ENCODE measurements around the gene ARL8A.

Gene ARL8A

DNA sequence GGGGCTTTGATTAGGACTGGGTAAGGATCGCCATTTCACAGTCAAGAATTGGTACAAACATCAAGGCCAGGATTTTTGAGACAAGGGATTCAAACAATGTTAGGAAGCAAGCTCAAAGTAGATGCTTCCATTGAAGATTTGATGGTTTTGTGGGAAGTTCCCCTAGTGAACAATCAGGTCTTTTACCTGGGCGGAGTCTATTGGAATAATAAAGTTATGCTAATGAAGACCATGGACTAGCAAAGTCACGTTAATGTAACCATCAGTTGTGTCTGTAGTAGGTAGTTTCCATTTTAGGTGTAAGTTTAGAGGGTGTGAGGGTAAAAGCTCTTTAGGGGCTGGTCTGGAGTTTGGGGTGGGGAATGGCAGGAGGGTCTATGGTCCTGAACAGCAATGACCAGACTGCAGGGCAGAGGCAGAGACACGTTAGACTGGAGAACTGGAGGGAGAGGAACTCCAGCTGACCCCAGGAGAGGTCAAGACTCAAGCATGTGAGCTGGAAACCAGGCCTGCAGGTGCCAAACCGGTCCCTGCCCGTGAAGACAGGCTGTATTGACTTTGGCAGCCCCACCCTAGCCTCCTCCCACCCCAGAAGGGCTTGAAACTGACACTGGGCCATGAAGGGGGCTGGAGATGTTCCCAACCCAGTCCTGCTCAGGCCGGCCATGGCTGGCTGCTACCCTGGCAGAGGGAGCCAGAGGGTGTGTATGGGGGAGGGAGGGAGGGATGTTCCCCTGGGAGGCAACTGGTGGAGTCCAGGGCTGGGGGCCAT lies 57.8 kb downstream of the ARL8A start:
- Mint-ChIP-seq H3K4me3 (no peak overlapping the region), H3K9me3 (no peaks in the 10 kb centered on the region), H3K4me1 (ENCODE audit: low read depth) (no peaks in the 10 kb centered on the region), H3K36me3 (ENCODE audit: low read depth) (no peaks in the 10 kb centered on the region), H3K27ac (no peak overlapping the region), H3K27me3 (ENCODE audit: low read depth) (peaks cover 11% of the 10 kb centered on the region)
- no peak for DNase-seq (ENCODE audit: low spot score)

DNA sequence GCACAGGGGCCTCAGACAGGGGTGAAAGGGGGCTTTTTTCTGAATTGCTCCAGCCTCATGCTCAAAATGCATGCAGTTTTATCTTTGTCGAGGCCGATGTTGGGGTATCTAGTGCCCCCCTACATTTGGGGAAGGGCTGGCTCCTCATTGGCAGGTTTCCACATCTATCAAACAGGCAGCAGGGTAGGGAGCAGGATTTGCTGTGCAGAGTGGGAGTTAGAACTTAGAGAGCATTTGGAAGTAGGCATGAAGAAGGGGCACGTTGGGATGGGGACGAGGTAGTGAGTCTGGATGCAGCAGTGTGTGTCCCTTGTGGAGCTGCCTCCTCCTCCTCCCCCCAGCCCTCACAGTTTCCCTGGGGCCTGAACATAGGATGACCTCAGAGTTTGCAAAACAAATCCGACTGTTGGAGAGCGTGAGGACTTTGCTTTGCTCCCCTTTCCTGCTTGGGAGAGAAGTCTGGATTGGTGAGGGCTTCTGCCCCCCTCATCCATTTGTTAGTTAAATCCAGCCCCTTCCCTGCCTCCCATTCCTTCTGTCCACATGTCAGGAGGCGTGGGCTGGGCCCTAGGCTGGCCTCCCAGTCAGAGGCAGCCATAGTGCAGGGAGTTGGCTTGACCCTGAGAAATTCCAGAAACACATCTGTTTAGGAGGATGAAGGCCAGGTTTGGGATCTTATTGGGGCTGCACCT lies 58.7 kb downstream of the ARL8A start:
- Mint-ChIP-seq H3K9me3 (no peaks in the 10 kb centered on the region), H3K27ac (no peak overlapping the region), H3K4me1 (ENCODE audit: low read depth) (no peaks in the 10 kb centered on the region), H3K4me3 (no peak overlapping the region), H3K27me3 (ENCODE audit: low read depth) (peaks cover 9% of the 10 kb centered on the region), H3K36me3 (ENCODE audit: low read depth) (no peaks in the 10 kb centered on the region)
- no peak for DNase-seq (ENCODE audit: low spot score)

GRCh38 chr1:202084791-202085681 lies 59.5 kb downstream of the ARL8A start:
- Mint-ChIP-seq H3K36me3 (ENCODE audit: low read depth) (no peaks in the 10 kb centered on the region), H3K9me3 (no peaks in the 10 kb centered on the region), H3K27me3 (ENCODE audit: low read depth) (peaks cover 9% of the 10 kb centered on the region), H3K27ac (no peak overlapping the region), H3K4me1 (ENCODE audit: low read depth) (no peaks in the 10 kb centered on the region), H3K4me3 (no peak overlapping the region)
- DNase-seq (ENCODE audit: low spot score), result no peak

All from T-helper 2 cell treated with Interferon-gamma antibody and Interleukin-4, amounts not matched to agents 5 μg/mL and 100 μg/mL, for 36 hours (primary cell).